ENCODE data around the gene SLC39A8.

SLC39A8 gene

GRCh38 chr4:102234243-102234838, 110.9 kb downstream of the SLC39A8 start:
- peaks cover 14% of the 10 kb centered on the region; the same call in 1 of the 2 replicates for H3K9me3 ChIP-seq (ENCODE audit: control insufficient read depth, insufficient read depth, low read depth, low read length)

GRCh38 chr4:102230194-102230593, 115.1 kb downstream of the SLC39A8 start:
- Histone ChIP-seq H3K27ac (ENCODE audit: low read depth, low read length) (no peak overlapping the region), H3K9me3 (ENCODE audit: control insufficient read depth, insufficient read depth, low read depth, low read length) (peaks cover 19% of the 10 kb centered on the region), H3K4me3 (ENCODE audit: low read depth, low read length) (no peak overlapping the region), H3K4me1 (ENCODE audit: control insufficient read depth, insufficient read depth, low read length) (no peaks in the 10 kb centered on the region), H3K36me3 (ENCODE audit: control insufficient read depth, insufficient read depth, low read length) (no peaks in the 10 kb centered on the region), H3K9ac (ENCODE audit: low read length) (no peak overlapping the region), H3K27me3 (ENCODE audit: control insufficient read depth, insufficient read depth, low read length) (no peaks in the 10 kb centered on the region)

More at GRCh38 chr4:102234243-102234838, 110.9 kb downstream of the SLC39A8 start:
- Histone ChIP-seq H3K9ac (ENCODE audit: low read length) (no peak overlapping the region), H3K4me3 (ENCODE audit: low read depth, low read length) (no peak overlapping the region), H3K36me3 (ENCODE audit: control insufficient read depth, insufficient read depth, low read length) (no peaks in the 10 kb centered on the region), H3K27ac (ENCODE audit: low read depth, low read length) (no peak overlapping the region), H3K27me3 (ENCODE audit: control insufficient read depth, insufficient read depth, low read length) (no peaks in the 10 kb centered on the region), H3K4me1 (ENCODE audit: control insufficient read depth, insufficient read depth, low read length) (no peaks in the 10 kb centered on the region)

- no peaks in the 10 kb centered on the region for H3K36me3 ChIP-seq (ENCODE audit: control insufficient read depth, insufficient read depth, low read length)
- H3K27ac ChIP-seq (ENCODE audit: low read depth, low read length), result no peak overlapping the region
- H3K4me3 ChIP-seq (ENCODE audit: low read depth, low read length), result no peak overlapping the region
- no peaks in the 10 kb centered on the region for H3K27me3 ChIP-seq (ENCODE audit: control insufficient read depth, insufficient read depth, low read length)
- H3K4me1 ChIP-seq (ENCODE audit: control insufficient read depth, insufficient read depth, low read length), result no peaks in the 10 kb centered on the region
- H3K9ac ChIP-seq (ENCODE audit: low read length), result no peak overlapping the region
- H3K9me3 ChIP-seq (ENCODE audit: control insufficient read depth, insufficient read depth, low read depth, low read length), result peaks cover 5% of the 10 kb centered on the region; the same call in 1 of the 2 replicates
Observed at GRCh38 chr4:102227388-102227787, 117.9 kb downstream of the SLC39A8 start.

- Histone ChIP-seq H3K36me3 (ENCODE audit: control insufficient read depth, insufficient read depth, low read length) (no peaks in the 10 kb centered on the region), H3K4me3 (ENCODE audit: low read depth, low read length) (no peak overlapping the region), H3K27ac (ENCODE audit: low read depth, low read length) (no peak overlapping the region), H3K27me3 (ENCODE audit: control insufficient read depth, insufficient read depth, low read length) (no peaks in the 10 kb centered on the region), H3K4me1 (ENCODE audit: control insufficient read depth, insufficient read depth, low read length) (peaks cover 11% of the 10 kb centered on the region), H3K9ac (ENCODE audit: low read length) (no peak overlapping the region), H3K9me3 (ENCODE audit: control insufficient read depth, insufficient read depth, low read depth, low read length) (peaks cover 3% of the 10 kb centered on the region; the same call in 1 of the 2 replicates)
Observed at GRCh38 chr4:102223461-102223860, 121.8 kb downstream of the SLC39A8 start.

GRCh38 chr4:102222838-102223409, 122.4 kb downstream of the SLC39A8 start:
- H3K27ac ChIP-seq (ENCODE audit: low read depth, low read length), result no peak overlapping the region
- H3K9me3 ChIP-seq (ENCODE audit: control insufficient read depth, insufficient read depth, low read depth, low read length), result 0 out of 2 replicates have a peak, but pooled peaks cover 2% of the 10 kb centered on the region
- no peaks in the 10 kb centered on the region for H3K27me3 ChIP-seq (ENCODE audit: control insufficient read depth, insufficient read depth, low read length)
- no peaks in the 10 kb centered on the region for H3K36me3 ChIP-seq (ENCODE audit: control insufficient read depth, insufficient read depth, low read length)
- peaks cover 12% of the 10 kb centered on the region for H3K4me1 ChIP-seq (ENCODE audit: control insufficient read depth, insufficient read depth, low read length)
- no peak overlapping the region for H3K9ac ChIP-seq (ENCODE audit: low read length)
- H3K4me3 ChIP-seq (ENCODE audit: low read depth, low read length), result no peak overlapping the region

GRCh38 chr4:102219129-102219528, 126.2 kb downstream of the SLC39A8 start:
- Histone ChIP-seq H3K27ac (ENCODE audit: low read depth, low read length) (no peak overlapping the region), H3K9ac (ENCODE audit: low read length) (no peak overlapping the region), H3K4me1 (ENCODE audit: control insufficient read depth, insufficient read depth, low read length) (peaks cover 12% of the 10 kb centered on the region), H3K4me3 (ENCODE audit: low read depth, low read length) (no peak overlapping the region), H3K36me3 (ENCODE audit: control insufficient read depth, insufficient read depth, low read length) (no peaks in the 10 kb centered on the region), H3K27me3 (ENCODE audit: control insufficient read depth, insufficient read depth, low read length) (no peaks in the 10 kb centered on the region), H3K9me3 (ENCODE audit: control insufficient read depth, insufficient read depth, low read depth, low read length) (no peaks in the 10 kb centered on the region)

GRCh38 chr4:102218656-102219055, 126.6 kb downstream of the SLC39A8 start:
- no peaks in the 10 kb centered on the region for H3K27me3 ChIP-seq (ENCODE audit: control insufficient read depth, insufficient read depth, low read length)
- H3K9ac ChIP-seq (ENCODE audit: low read length), result no peak overlapping the region
- peaks cover 12% of the 10 kb centered on the region for H3K4me1 ChIP-seq (ENCODE audit: control insufficient read depth, insufficient read depth, low read length)
- H3K4me3 ChIP-seq (ENCODE audit: low read depth, low read length), result no peak overlapping the region
- H3K9me3 ChIP-seq (ENCODE audit: control insufficient read depth, insufficient read depth, low read depth, low read length), result no peaks in the 10 kb centered on the region
- H3K36me3 ChIP-seq (ENCODE audit: control insufficient read depth, insufficient read depth, low read length), result no peaks in the 10 kb centered on the region
- H3K27ac ChIP-seq (ENCODE audit: low read depth, low read length), result no peak overlapping the region

- no peak overlapping the region for H3K4me3 ChIP-seq (ENCODE audit: low read depth, low read length)
- H3K36me3 ChIP-seq (ENCODE audit: control insufficient read depth, insufficient read depth, low read length), result no peaks in the 10 kb centered on the region
- H3K27ac ChIP-seq (ENCODE audit: low read depth, low read length), result no peak overlapping the region
- no peak overlapping the region for H3K9ac ChIP-seq (ENCODE audit: low read length)
- H3K4me1 ChIP-seq (ENCODE audit: control insufficient read depth, insufficient read depth, low read length), result peaks cover 12% of the 10 kb centered on the region
- H3K27me3 ChIP-seq (ENCODE audit: control insufficient read depth, insufficient read depth, low read length), result no peaks in the 10 kb centered on the region
- no peaks in the 10 kb centered on the region for H3K9me3 ChIP-seq (ENCODE audit: control insufficient read depth, insufficient read depth, low read depth, low read length)
Observed at GRCh38 chr4:102217775-102218355, 127.4 kb downstream of the SLC39A8 start.

- H3K27ac ChIP-seq (ENCODE audit: low read depth, low read length), result no peak overlapping the region
- H3K9ac ChIP-seq (ENCODE audit: low read length), result no peak overlapping the region
- no peak overlapping the region for H3K4me3 ChIP-seq (ENCODE audit: low read depth, low read length)
Observed at GRCh38 chr4:102217345-102217744, 127.9 kb downstream of the SLC39A8 start.

GRCh38 chr4:102216666-102217065, 128.6 kb downstream of the SLC39A8 start:
- Histone ChIP-seq H3K27me3 (ENCODE audit: control insufficient read depth, insufficient read depth, low read length) (no peaks in the 10 kb centered on the region), H3K4me3 (ENCODE audit: low read depth, low read length) (no peak overlapping the region), H3K4me1 (ENCODE audit: control insufficient read depth, insufficient read depth, low read length) (peaks cover 12% of the 10 kb centered on the region), H3K36me3 (ENCODE audit: control insufficient read depth, insufficient read depth, low read length) (no peaks in the 10 kb centered on the region), H3K9ac (ENCODE audit: low read length) (no peak overlapping the region), H3K27ac (ENCODE audit: low read depth, low read length) (no peak overlapping the region), H3K9me3 (ENCODE audit: control insufficient read depth, insufficient read depth, low read depth, low read length) (no peaks in the 10 kb centered on the region)

More at GRCh38 chr4:102217345-102217744, 127.9 kb downstream of the SLC39A8 start:
- Histone ChIP-seq H3K9me3 (ENCODE audit: control insufficient read depth, insufficient read depth, low read depth, low read length) (no peaks in the 10 kb centered on the region), H3K27me3 (ENCODE audit: control insufficient read depth, insufficient read depth, low read length) (no peaks in the 10 kb centered on the region), H3K4me1 (ENCODE audit: control insufficient read depth, insufficient read depth, low read length) (peaks cover 12% of the 10 kb centered on the region), H3K36me3 (ENCODE audit: control insufficient read depth, insufficient read depth, low read length) (no peaks in the 10 kb centered on the region)

GRCh38 chr4:102213031-102213430, 132.3 kb downstream of the SLC39A8 start:
- no peak overlapping the region for H3K4me3 ChIP-seq (ENCODE audit: low read depth, low read length)
- H3K36me3 ChIP-seq (ENCODE audit: control insufficient read depth, insufficient read depth, low read length), result no peaks in the 10 kb centered on the region
- peaks cover 4% of the 10 kb centered on the region; the same call in 1 of the 2 replicates for H3K9me3 ChIP-seq (ENCODE audit: control insufficient read depth, insufficient read depth, low read depth, low read length)
- no peaks in the 10 kb centered on the region; the same call in 1 of the 2 replicates for H3K4me1 ChIP-seq (ENCODE audit: control insufficient read depth, insufficient read depth, low read length)
- no peak overlapping the region for H3K27ac ChIP-seq (ENCODE audit: low read depth, low read length)
- no peaks in the 10 kb centered on the region for H3K27me3 ChIP-seq (ENCODE audit: control insufficient read depth, insufficient read depth, low read length)
- H3K9ac ChIP-seq (ENCODE audit: low read length), result no peak overlapping the region

Measured in HUES6 (cell line).